IPS-18a (cell line): ENCODE measurements around the gene EFTUD2.

Experiments used
- H3K27ac ChIP-seq: one replicate; pipeline ENCODE4 v1.5.1; 2013; ENCODE audit warnings: low read length
- H3K27me3 ChIP-seq: one replicate; pipeline ENCODE4 v1.6.1; 2013; ENCODE audit warnings: mild to moderate bottlenecking, low read length; ENCODE audit not compliant: control insufficient read depth, insufficient read depth
- H3K36me3 ChIP-seq: one replicate; pipeline ENCODE4 v1.6.1; 2013; ENCODE audit warnings: low read depth, low read length; ENCODE audit not compliant: control insufficient read depth
- H3K4me1 ChIP-seq: one replicate; pipeline ENCODE4 v1.6.1; 2013; ENCODE audit warnings: low read depth, low read length; ENCODE audit not compliant: control insufficient read depth
- H3K4me3 ChIP-seq: one replicate; pipeline ENCODE4 v1.5.1; 2013; ENCODE audit warnings: low read length
- H3K9ac ChIP-seq: one replicate; pipeline ENCODE4 v1.6.1; 2013; ENCODE audit warnings: mild to moderate bottlenecking, low read length, moderate library complexity
- H3K9me3 ChIP-seq: one replicate; pipeline ENCODE4 v1.6.1; 2013; ENCODE audit warnings: low read depth, low read length; ENCODE audit not compliant: control insufficient read depth

EFTUD2 gene

DNA sequence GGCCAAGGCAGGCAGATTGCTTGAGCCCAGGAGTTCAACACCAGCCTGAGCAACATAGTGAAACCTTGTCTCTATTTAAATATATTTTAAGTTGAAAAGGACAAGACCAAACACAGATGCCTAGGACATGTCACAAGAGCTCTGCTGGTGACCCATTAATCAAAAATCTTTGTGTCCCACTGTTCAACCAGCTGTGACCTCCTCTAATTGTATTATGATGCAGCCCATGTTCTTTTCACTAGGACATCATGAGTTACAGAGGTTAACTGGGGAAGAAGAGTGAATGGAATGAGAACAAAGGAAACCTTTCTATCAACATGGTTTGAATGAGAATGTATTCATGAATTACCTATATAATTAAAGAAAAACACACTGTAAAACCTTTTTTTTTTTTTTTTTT is 7.0 kb downstream of the EFTUD2 start:
- H3K9me3 ChIP-seq: no peaks in the 10 kb centered on the region
- no peak overlapping the region for H3K27ac ChIP-seq
- H3K9ac ChIP-seq: no peak overlapping the region
- no peak overlapping the region for H3K4me3 ChIP-seq
- H3K4me1 ChIP-seq: no peaks in the 10 kb centered on the region
- H3K36me3 ChIP-seq: peaks cover 15% of the 10 kb centered on the region
- no peaks in the 10 kb centered on the region for H3K27me3 ChIP-seq

DNA sequence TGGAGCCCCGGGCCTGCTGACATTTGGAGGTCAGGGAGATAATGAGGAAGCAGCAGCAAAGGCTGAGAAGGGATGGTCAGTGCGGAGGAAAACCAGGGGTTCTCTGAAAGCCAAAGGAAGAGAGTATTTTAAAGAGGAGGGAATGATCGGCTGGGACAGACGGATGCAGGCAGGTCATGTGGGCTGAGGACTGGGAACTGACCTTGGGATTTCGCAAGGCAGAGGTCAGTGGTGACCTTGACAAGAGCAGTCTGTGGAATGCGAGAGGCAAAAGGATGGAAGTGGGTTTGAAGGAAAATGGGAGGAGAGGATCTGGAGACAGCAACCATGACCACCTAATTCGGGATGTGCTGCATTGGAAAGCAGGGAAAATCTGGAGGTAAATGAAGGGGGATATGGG is 10.2 kb downstream of the EFTUD2 start:
- no peaks in the 10 kb centered on the region for H3K4me1 ChIP-seq
- H3K9ac ChIP-seq: no peak overlapping the region
- no peaks in the 10 kb centered on the region for H3K27me3 ChIP-seq
- no peak overlapping the region for H3K4me3 ChIP-seq
- H3K9me3 ChIP-seq: no peaks in the 10 kb centered on the region
- H3K36me3 ChIP-seq: peaks cover 36% of the 10 kb centered on the region
- no peak overlapping the region for H3K27ac ChIP-seq

DNA sequence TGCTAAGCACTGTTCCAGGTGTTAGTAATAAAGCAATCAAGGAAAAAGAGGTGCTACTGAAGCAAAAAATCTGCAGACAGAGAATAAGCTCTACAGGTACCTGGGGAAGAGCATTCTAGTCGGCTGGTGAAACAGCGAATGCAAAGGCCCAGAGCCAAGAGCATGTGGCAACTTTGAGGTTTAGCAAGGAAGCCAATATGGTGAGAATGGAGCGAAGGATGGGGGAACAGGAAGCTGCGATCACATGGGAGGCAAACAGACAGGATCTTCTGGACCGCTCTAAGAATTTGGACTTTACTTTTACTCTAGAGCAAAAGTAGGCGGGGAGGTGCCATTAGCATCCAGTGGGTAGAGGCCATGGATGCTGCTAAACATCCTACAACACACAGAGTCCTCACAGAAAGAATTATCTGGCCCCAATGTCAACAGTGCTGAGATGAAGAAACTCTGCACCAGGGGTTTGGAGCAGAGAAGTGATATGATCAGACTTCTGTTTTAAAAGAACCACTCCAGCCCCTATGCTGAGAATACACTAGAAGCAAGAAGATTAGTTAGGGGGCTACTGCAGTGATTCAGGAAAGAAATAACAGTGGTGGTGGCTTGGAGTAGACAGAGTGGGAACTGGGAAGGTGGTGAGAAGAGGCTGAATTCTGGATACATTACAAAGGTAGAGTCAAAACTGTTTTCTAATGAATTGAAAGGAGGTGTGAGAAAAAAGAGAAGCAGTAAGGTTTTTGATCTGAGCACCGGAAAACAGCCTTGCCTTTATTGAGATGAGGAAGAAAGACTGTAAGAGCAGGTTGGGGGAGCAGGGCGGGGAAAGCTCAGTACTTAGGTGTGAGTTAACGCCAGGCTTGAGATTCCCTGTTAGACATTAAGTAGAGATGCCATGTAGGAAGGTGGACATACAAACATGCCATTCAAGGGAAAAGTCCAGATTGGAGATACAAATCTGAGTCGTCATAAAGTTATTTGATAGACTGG is 11.0 kb downstream of the EFTUD2 start:
- no peak overlapping the region for H3K9ac ChIP-seq
- no peaks in the 10 kb centered on the region for H3K9me3 ChIP-seq
- H3K4me1 ChIP-seq: no peaks in the 10 kb centered on the region
- H3K27ac ChIP-seq: no peak overlapping the region
- peaks cover 39% of the 10 kb centered on the region for H3K36me3 ChIP-seq
- H3K4me3 ChIP-seq: no peak overlapping the region
- no peaks in the 10 kb centered on the region for H3K27me3 ChIP-seq

DNA sequence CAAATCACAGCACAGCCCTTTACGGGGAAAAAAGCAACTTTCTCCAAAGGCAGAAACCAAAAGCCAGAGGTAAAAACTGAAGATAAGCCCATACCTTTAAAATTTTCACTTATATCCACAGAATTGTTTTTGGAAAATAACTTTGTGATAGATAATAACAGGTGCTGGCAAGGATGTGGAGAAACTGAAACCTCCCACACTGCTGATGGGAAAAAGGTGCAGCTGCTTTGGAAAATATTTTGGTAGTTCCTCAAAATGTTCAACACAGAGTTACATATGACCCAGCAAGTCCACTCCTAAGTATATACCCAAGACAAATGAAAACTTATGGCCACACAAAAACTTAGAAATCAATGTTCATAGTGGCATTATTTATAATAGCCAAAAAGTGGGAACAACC is 12.2 kb downstream of the EFTUD2 start:
- H3K36me3 ChIP-seq: peaks cover 46% of the 10 kb centered on the region
- H3K4me1 ChIP-seq: no peaks in the 10 kb centered on the region

DNA sequence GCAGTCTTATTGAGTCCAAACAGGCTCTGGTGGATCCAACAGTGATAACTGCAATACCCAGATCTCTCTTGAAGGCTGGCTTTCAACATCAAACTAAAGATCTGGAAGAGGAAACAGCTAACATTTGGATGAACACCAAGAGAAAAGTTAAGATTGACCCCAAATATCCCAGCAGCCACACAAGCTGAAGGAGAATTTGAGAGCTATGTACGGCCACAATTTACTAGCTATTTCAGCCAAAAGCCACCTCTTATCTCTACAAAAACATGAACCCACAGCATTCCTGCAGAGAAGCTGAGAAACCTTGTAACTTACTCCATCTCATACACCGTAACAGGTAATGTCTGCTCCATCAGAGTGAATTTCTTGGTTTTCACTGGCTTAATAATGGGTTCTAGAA is 14.3 kb downstream of the EFTUD2 start:
- Histone ChIP-seq H3K4me3 (no peak overlapping the region), H3K9me3 (no peaks in the 10 kb centered on the region), H3K4me1 (no peaks in the 10 kb centered on the region), H3K36me3 (peaks cover 60% of the 10 kb centered on the region), H3K27me3 (no peaks in the 10 kb centered on the region), H3K27ac (no peak overlapping the region), H3K9ac (no peak overlapping the region)

More for the DNA sequence above, 12.2 kb downstream of the EFTUD2 start:
- Histone ChIP-seq H3K4me3 (no peak overlapping the region), H3K27ac (no peak overlapping the region), H3K9me3 (no peaks in the 10 kb centered on the region), H3K9ac (no peak overlapping the region), H3K27me3 (no peaks in the 10 kb centered on the region)

DNA sequence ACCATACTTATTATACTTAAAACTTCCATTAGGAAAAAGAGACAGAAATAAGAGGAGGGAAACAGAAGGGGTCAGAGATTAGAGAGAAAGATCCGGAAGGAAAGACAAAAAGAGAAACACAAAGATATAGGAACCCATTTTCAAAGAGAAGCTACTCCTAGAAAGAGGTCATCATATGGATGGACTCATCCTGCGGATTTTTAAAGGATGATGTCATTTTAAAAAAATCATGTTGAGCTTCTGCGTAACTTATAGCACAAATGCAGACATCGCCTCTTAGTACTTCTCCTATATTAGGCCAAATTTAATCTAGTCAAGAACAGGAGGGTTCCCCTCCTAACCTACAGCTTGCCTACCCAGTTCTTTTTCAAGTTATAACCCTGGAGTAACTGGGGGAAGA is 18.1 kb downstream of the EFTUD2 start:
- no peaks in the 10 kb centered on the region for H3K9me3 ChIP-seq
- peaks cover 76% of the 10 kb centered on the region for H3K36me3 ChIP-seq
- H3K4me3 ChIP-seq: no peak overlapping the region
- H3K4me1 ChIP-seq: no peaks in the 10 kb centered on the region
- no peak overlapping the region for H3K9ac ChIP-seq
- no peaks in the 10 kb centered on the region for H3K27me3 ChIP-seq
- no peak overlapping the region for H3K27ac ChIP-seq

DNA sequence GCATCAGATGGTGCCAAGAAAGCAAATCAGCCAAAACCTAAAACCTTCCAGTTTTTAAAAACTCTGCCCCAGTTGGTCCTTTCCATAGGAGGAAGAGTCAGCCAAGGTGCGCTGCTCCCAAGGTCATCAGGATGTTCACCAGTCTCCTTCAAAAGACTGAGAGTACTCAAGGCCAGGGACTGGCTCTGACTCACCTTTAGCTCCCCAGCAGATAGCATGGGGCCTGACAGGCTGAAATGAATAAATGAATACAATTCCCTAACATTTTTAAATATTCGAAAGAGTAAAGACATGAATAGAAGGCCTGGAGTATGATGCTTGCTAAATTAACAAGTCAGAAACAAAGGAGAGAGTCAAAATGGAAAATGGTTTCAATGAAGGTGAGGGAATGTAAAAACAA is 19.2 kb downstream of the EFTUD2 start:
- Histone ChIP-seq H3K9me3 (no peaks in the 10 kb centered on the region), H3K36me3 (peaks cover 73% of the 10 kb centered on the region), H3K4me3 (no peak overlapping the region), H3K9ac (no peak overlapping the region), H3K27me3 (no peaks in the 10 kb centered on the region), H3K4me1 (no peaks in the 10 kb centered on the region), H3K27ac (no peak overlapping the region)

DNA sequence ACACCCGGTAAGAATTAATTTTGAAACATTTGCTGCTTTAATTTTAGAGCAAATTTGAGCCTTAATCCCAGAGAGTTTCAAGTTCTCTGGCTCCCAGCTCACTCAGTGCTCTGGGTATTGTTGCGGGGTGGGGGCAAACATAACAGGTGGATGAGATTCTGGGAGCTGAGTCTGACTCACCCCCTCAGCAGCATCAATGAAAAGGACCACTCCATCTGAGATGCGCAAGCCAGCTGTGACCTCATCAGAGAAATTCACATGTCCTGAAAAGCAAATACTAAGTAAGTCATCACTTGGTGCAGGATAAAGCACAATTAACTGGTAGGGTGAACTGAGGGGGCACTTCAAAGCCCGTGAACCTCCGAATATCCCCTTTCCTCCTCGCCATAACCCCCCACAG is 19.9 kb downstream of the EFTUD2 start:
- Histone ChIP-seq H3K9ac (no peak overlapping the region), H3K36me3 (peaks cover 72% of the 10 kb centered on the region), H3K27me3 (no peaks in the 10 kb centered on the region), H3K9me3 (no peaks in the 10 kb centered on the region), H3K27ac (no peak overlapping the region), H3K4me3 (no peak overlapping the region), H3K4me1 (no peaks in the 10 kb centered on the region)

DNA sequence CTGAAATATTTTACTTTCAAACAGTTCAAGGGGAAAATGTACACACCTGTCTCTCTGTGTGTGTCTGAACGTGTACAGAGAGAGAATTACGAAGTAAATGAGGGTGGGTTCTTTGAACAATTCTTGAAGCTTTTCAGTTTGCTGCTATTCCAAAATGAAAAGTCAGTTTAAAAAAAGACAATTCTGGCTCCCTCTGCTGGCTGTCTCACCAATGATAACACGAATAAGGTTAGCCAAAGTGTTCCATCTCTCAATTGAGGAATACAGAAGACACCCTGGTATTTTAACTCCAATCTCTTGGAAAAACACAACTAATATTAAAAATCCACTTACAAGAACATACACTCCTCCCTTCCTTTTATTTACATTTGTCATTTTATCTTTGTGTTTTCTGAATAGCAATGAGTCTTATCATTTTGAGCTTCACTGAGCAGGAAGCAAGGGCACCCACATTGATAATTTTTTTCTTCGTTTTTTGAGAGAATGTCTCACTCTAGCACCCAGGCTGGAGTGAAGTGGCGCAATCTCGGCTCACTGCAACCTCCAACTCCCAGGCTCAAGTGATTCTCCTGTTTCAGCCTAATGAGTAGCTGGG is 20.5 kb downstream of the EFTUD2 start:
- Histone ChIP-seq H3K4me1 (no peaks in the 10 kb centered on the region), H3K4me3 (no peak overlapping the region), H3K27me3 (no peaks in the 10 kb centered on the region), H3K9ac (no peak overlapping the region), H3K27ac (no peak overlapping the region), H3K36me3 (peaks cover 75% of the 10 kb centered on the region), H3K9me3 (no peaks in the 10 kb centered on the region)

DNA sequence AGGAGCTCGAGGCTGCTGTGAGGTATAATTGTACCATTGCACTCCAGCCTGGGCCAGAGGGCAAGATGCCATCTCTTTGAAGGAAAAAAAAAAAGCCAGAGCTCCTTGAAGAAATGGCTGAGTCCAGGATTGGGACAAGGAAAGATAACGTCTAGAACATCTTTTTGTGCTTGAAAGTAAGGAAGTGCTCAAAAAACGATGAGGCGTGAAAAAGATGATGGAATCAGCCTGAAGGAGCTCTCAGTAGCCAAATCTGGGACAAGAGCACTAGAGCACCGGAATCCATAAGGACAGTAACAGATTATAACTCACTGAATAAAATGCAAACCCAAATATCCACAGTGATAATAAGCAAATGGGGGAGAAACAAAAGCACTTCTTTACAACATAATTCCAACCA is 22.1 kb downstream of the EFTUD2 start:
- H3K9ac ChIP-seq: no peak overlapping the region
- no peak overlapping the region for H3K4me3 ChIP-seq
- no peak overlapping the region for H3K27ac ChIP-seq
- no peaks in the 10 kb centered on the region for H3K4me1 ChIP-seq
- H3K36me3 ChIP-seq: peaks cover 72% of the 10 kb centered on the region
- H3K27me3 ChIP-seq: no peaks in the 10 kb centered on the region
- H3K9me3 ChIP-seq: no peaks in the 10 kb centered on the region

DNA sequence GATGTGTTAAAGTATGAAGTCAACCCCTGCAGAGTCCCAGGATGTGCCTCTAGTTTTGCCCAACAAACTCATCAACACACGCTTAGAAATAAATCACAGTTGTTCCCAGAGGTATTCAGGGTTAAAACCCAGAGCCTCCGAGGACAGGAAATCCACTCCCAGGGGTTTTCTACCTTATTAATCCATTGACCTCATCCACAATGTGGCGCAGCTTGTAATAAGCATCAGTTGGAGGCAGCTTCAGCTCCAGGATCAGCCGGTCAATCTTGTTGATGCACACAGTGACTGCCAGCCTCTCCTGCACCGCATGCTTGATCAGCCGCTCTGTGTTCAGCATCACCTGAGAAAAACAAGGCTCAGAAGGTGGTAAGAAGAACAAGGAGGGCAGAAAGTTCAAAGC is 23.5 kb downstream of the EFTUD2 start:
- H3K36me3 ChIP-seq: peaks cover 70% of the 10 kb centered on the region
- no peaks in the 10 kb centered on the region for H3K27me3 ChIP-seq

More for the DNA sequence above, 23.5 kb downstream of the EFTUD2 start:
- H3K9me3 ChIP-seq: no peaks in the 10 kb centered on the region
- H3K9ac ChIP-seq: no peak overlapping the region
- no peaks in the 10 kb centered on the region for H3K4me1 ChIP-seq
- H3K4me3 ChIP-seq: no peak overlapping the region
- no peak overlapping the region for H3K27ac ChIP-seq
